ENCODE measurements around the gene ATG101. TPM values are rescaled to one million over a fixed set of nuclear protein-coding genes. Genes with fewer than 3 reads are reported as not detected.
A peak's percentile ranks its signal among the peaks of the same experiment; 100 is the strongest.

Gene ATG101
- total and polyA plus RNA-seq, 9 of the 15 experiments (the other 6 are each of a cell fraction or from before 2014, with no cell fraction given) = 2.9 to 52.4 (median 29.7) TPM

- TF ChIP-seq E2F6 (IDR thresholded peaks at IDR 0.05; ENCODE audit: borderline replicate concordance in 1 of 2, extremely low read depth in 1 of 2, insufficient read depth in 1 of 2, insufficient read length in 1 of 2, low read depth in 1 of 2, low read length in 1 of 2, poor library complexity in 1 of 2, severe bottlenecking in 1 of 2) (peak in 1 of 2 experiments; percentile 25), ZNF143 (CRISPR knock-in tag; IDR thresholded peaks at IDR 0.05) (no peak), ZNF384 (IDR thresholded peaks at IDR 0.05; ENCODE audit: low read depth, low read length) (peak; percentile 16; the same call in 1 of the 2 replicates), RCOR1 (IDR thresholded peaks at IDR 0.05; ENCODE audit: borderline replicate concordance in 1 of 2, low read depth in 2 of 2, low read length in 2 of 2) (0 out of 4 replicates have a peak, but pooled peaks of 1 of the 2 experiments have one; percentile 25), KDM1A (IDR thresholded peaks at IDR 0.05) (no peak), TFAP4 (CRISPR knock-in tag; IDR thresholded peaks at IDR 0.05; ENCODE audit: borderline replicate concordance) (peak; percentile 68), POLR2H (tag; IDR thresholded peaks at IDR 0.05; ENCODE audit: low read depth) (no peak), TAF1 (IDR thresholded peaks at IDR 0.05; ENCODE audit: control insufficient read depth, extremely low read depth, insufficient read depth, low read length, severe bottlenecking) (no peak), U2AF2 (optimal IDR thresholded peaks at IDR 0.05; ENCODE audit: low read depth, low read length) (no peak), TEAD4 (IDR thresholded peaks at IDR 0.05; ENCODE audit: low read length) (no peak), TEAD4 (CRISPR knock-in tag; IDR thresholded peaks at IDR 0.05; ENCODE audit: borderline replicate concordance) (0 out of 2 replicates have a peak, but pooled peaks have one; percentile 49), PHB2 (IDR thresholded peaks at IDR 0.05; ENCODE audit: low read depth) (no peak), KDM5B (IDR thresholded peaks at IDR 0.05; ENCODE audit: insufficient replicate concordance, low read depth, low read length) (no peak), PKNOX1 (IDR thresholded peaks at IDR 0.05) (no peak), RFX1 (IDR thresholded peaks at IDR 0.05) (no peak), SMC3 (conservative IDR thresholded peaks at IDR 0.05; ENCODE audit: insufficient read depth, low read depth, low read length) (0 out of 2 replicates have a peak, but pooled peaks have one; percentile 31), CTCF (IDR thresholded peaks at IDR 0.05 in 2 of 3, conservative IDR thresholded peaks at IDR 0.05 in 1 of 3; ENCODE audit: insufficient read depth in 2 of 3, low read depth in 1 of 3, low read length in 3 of 3) (peak; percentile 70 to 86 (median 79)), SAFB (IDR thresholded peaks at IDR 0.05; ENCODE audit: borderline replicate concordance, low read depth, low read length) (no peak), ZNF324 (CRISPR knock-in tag; IDR thresholded peaks at IDR 0.05) (no peak)
These were observed 52.2 kb downstream of the ATG101 start (continued) for GRCh38 chr12:52121824-52122539.

Data from K562 (cell line).